Osteoblast (primary cell): Measurements from ENCODE around the gene LRRC8D. TPM values are rescaled to one million over a fixed set of nuclear protein-coding genes. Genes with fewer than 3 reads are reported as not detected.

Source experiments
- DNase-seq: peaks from one replicate; pipeline ENCODE4 v3.0.0; 2011; ENCODE audit warnings: low spot score, mixed read lengths; ENCODE audit not compliant: insufficient read length; ENCODE audit errors: missing footprints
- H2AFZ ChIP-seq: 2 replicates; pipeline ENCODE4 v1.6.0; 2011; ENCODE audit warnings: mild to moderate bottlenecking, low read length
- H3K27ac ChIP-seq: 2 replicates; pipeline ENCODE4 v1.5.1; 2011; ENCODE audit warnings: mild to moderate bottlenecking, low read depth, low read length, moderate library complexity
- H3K27me3 ChIP-seq: 2 replicates; pipeline ENCODE4 v1.6.0; 2012; ENCODE audit warnings: mild to moderate bottlenecking, control low read depth, inconsistent platforms, low read length, moderate library complexity; ENCODE audit not compliant: insufficient read depth
- H3K36me3 ChIP-seq: 2 replicates; pipeline ENCODE4 v1.5.1; 2011; ENCODE audit warnings: mild to moderate bottlenecking, low read length, control low read depth, moderate library complexity; ENCODE audit not compliant: insufficient read depth
- H3K4me1 ChIP-seq: 2 replicates; pipeline ENCODE4 v1.5.1; 2011; ENCODE audit warnings: mild to moderate bottlenecking, low read length, control low read depth, moderate library complexity; ENCODE audit not compliant: insufficient read depth
- H3K4me2 ChIP-seq: 2 replicates; pipeline ENCODE4 v1.6.0; 2011; ENCODE audit warnings: mild to moderate bottlenecking, low read length; ENCODE audit not compliant: insufficient read depth
- H3K4me3 ChIP-seq: fragments of 200-600 bp; sonication (generic); 3 replicates; pipeline ENCODE4 v1.5.1; 2012; ENCODE audit warnings: mild to moderate bottlenecking, low read length, inconsistent platforms; ENCODE audit not compliant: insufficient read depth
- H3K79me2 ChIP-seq: 2 replicates; pipeline ENCODE4 v1.6.0; 2012; ENCODE audit warnings: mild to moderate bottlenecking, low read length, control low read depth, inconsistent platforms; ENCODE audit not compliant: insufficient read depth
- H3K9me3 ChIP-seq: 2 replicates; pipeline ENCODE4 v1.5.1; 2011; ENCODE audit warnings: low read depth, low read length, control low read depth
- H4K20me1 ChIP-seq: 2 replicates; pipeline ENCODE4 v1.6.0; 2012; ENCODE audit warnings: mild to moderate bottlenecking, low read length, control low read depth; ENCODE audit not compliant: insufficient read depth
- CTCF ChIP-seq: IDR thresholded peaks from 2 replicates; pipeline ENCODE4 v1.5.1; 2011; ENCODE audit warnings: mild to moderate bottlenecking, low read depth, low read length, moderate library complexity; ENCODE audit errors: extremely low read depth
- total RNA-seq: library from RNA; depleted of rRNA; stranded (reverse); fragments of >200 nt; gene quantifications from 2 replicates; pipeline ENCODE4 v1.2.3, GENCODE V29; 2012

LRRC8D gene
- total RNA-seq, 1 donor: 30.4 TPM

GRCh38 chr1:89827902-89828301 lies 7.1 kb downstream of the LRRC8D start:
- Histone ChIP-seq H3K4me3 (no peak overlapping the region), H2AFZ (no peak overlapping the region), H3K4me1 (no peaks in the 10 kb centered on the region), H3K79me2 (no peaks in the 10 kb centered on the region), H3K27me3 (peaks cover 3% of the 10 kb centered on the region), H3K36me3 (no peaks in the 10 kb centered on the region), H3K9me3 (no peaks in the 10 kb centered on the region), H4K20me1 (no peaks in the 10 kb centered on the region), H3K27ac (no peak overlapping the region), H3K4me2 (no peak overlapping the region)
- TF ChIP-seq CTCF: no peak
- DNase-seq: no peak

- H3K27me3 ChIP-seq: peaks cover 8% of the 10 kb centered on the region
- H2AFZ ChIP-seq: no peak overlapping the region
- H3K36me3 ChIP-seq: no peaks in the 10 kb centered on the region
- no peaks in the 10 kb centered on the region for H4K20me1 ChIP-seq
- no peak overlapping the region for H3K4me2 ChIP-seq
- H3K27ac ChIP-seq: no peak overlapping the region
- DNase-seq: no peak
- TF ChIP-seq CTCF: no peak
- H3K4me3 ChIP-seq: no peak overlapping the region
- no peaks in the 10 kb centered on the region for H3K79me2 ChIP-seq
- no peaks in the 10 kb centered on the region for H3K9me3 ChIP-seq
- no peaks in the 10 kb centered on the region for H3K4me1 ChIP-seq
Observed at GRCh38 chr1:89829186-89829585, 8.4 kb downstream of the LRRC8D start.

- no peak overlapping the region for H2AFZ ChIP-seq
- peaks cover 4% of the 10 kb centered on the region for H3K27me3 ChIP-seq
- no peaks in the 10 kb centered on the region for H3K79me2 ChIP-seq
- no peak for DNase-seq
- no peaks in the 10 kb centered on the region for H3K9me3 ChIP-seq
- H3K36me3 ChIP-seq: no peaks in the 10 kb centered on the region
- H4K20me1 ChIP-seq: no peaks in the 10 kb centered on the region
- no peak for TF ChIP-seq CTCF
- H3K4me2 ChIP-seq: no peak overlapping the region
- H3K27ac ChIP-seq: no peak overlapping the region
- no peak overlapping the region for H3K4me3 ChIP-seq
- no peaks in the 10 kb centered on the region for H3K4me1 ChIP-seq
Observed at GRCh38 chr1:89831462-89832120, 10.8 kb downstream of the LRRC8D start.

GRCh38 chr1:89832496-89833127 lies 11.8 kb downstream of the LRRC8D start:
- DNase-seq: no peak
- H3K79me2 ChIP-seq: no peaks in the 10 kb centered on the region
- H2AFZ ChIP-seq: no peak overlapping the region
- no peaks in the 10 kb centered on the region for H3K9me3 ChIP-seq
- no peaks in the 10 kb centered on the region for H3K4me1 ChIP-seq
- TF ChIP-seq CTCF: no peak
- no peak overlapping the region for H3K4me2 ChIP-seq
- H3K27ac ChIP-seq: no peak overlapping the region
- peaks cover 4% of the 10 kb centered on the region for H3K27me3 ChIP-seq
- no peaks in the 10 kb centered on the region for H3K36me3 ChIP-seq
- no peak overlapping the region for H3K4me3 ChIP-seq
- no peaks in the 10 kb centered on the region for H4K20me1 ChIP-seq
